GM15510 (cell line): Measurements from ENCODE around the gene CCDC69.
A peak's percentile ranks its signal among the peaks of the same experiment; 100 is the strongest.

Source experiments
- POLR2A ChIP-seq: IDR thresholded peaks from 3 replicates; pipeline ENCODE4 v1.6.1; 2011; ENCODE audit warnings: borderline replicate concordance; ENCODE audit not compliant: insufficient read length; ENCODE audit errors: extremely low read depth

CCDC69 gene

GRCh38 chr5:151216781-151217180, 7.1 kb downstream of the CCDC69 start:
- TF ChIP-seq POLR2A, result no peak

- TF ChIP-seq POLR2A, result no peak
Observed at GRCh38 chr5:151215546-151215880, 8.4 kb downstream of the CCDC69 start.

- peak; percentile 46 for TF ChIP-seq POLR2A
Observed at GRCh38 chr5:151214614-151215545, 9.0 kb downstream of the CCDC69 start.

- TF ChIP-seq POLR2A, result peak; percentile 89
Observed at GRCh38 chr5:151213803-151214613, 9.9 kb downstream of the CCDC69 start.

- TF ChIP-seq POLR2A, result no peak
Observed at GRCh38 chr5:151212406-151212798, 11.5 kb downstream of the CCDC69 start.

GRCh38 chr5:151208481-151208914, 15.4 kb downstream of the CCDC69 start:
- TF ChIP-seq POLR2A, result no peak

- no peak for TF ChIP-seq POLR2A
Observed at GRCh38 chr5:151205411-151205810, 18.5 kb downstream of the CCDC69 start.

- TF ChIP-seq POLR2A, result no peak
Observed at GRCh38 chr5:151204051-151204450, 19.8 kb downstream of the CCDC69 start.

GRCh38 chr5:151202381-151203139, 21.3 kb downstream of the CCDC69 start:
- no peak for TF ChIP-seq POLR2A

GRCh38 chr5:151200913-151201595, 22.8 kb downstream of the CCDC69 start:
- no peak for TF ChIP-seq POLR2A

GRCh38 chr5:151199581-151200185, 24.2 kb downstream of the CCDC69 start:
- TF ChIP-seq POLR2A, result no peak

- TF ChIP-seq POLR2A, result no peak
Observed at GRCh38 chr5:151198861-151199260, 25.0 kb downstream of the CCDC69 start.

GRCh38 chr5:151196556-151197290, 27.2 kb downstream of the CCDC69 start:
- no peak for TF ChIP-seq POLR2A

- TF ChIP-seq POLR2A, result no peak
Observed at GRCh38 chr5:151195622-151196021, 28.3 kb downstream of the CCDC69 start.

- no peak for TF ChIP-seq POLR2A
Observed at GRCh38 chr5:151192626-151193025, 31.3 kb downstream of the CCDC69 start.
